B cell (primary cell): ENCODE measurements around the gene CHRNA4. TPM values are rescaled to one million over a fixed set of nuclear protein-coding genes. Genes with fewer than 3 reads are reported as not detected.

Experiments used
- ATAC-seq: fragments of 200-7000 bp; cut with Tn5 transposase; one replicate; pipeline ENCODE4 v1.10.0; 2021; ENCODE audit warnings: low read depth, mild to moderate bottlenecking, moderate number of reproducible peaks, moderate library complexity
- CTCF ChIA-PET: fragments of 350-600 bp; sonication (Branson Sonifier 250); formaldehyde crosslinking; loops from one replicate; lab custom pipeline; 2021; ENCODE audit warnings: antibody characterized with exemption, inconsistent platforms; lab: Charles Lee
- POLR2A ChIA-PET: fragments of 350-600 bp; sonication (Branson Sonifier 250); formaldehyde crosslinking; loops from one replicate; lab custom pipeline; 2021; ENCODE audit warnings: antibody characterized with exemption; lab: Charles Lee
- DNase-seq: peaks from one replicate; pipeline ENCODE4 v3.0.0; 2013
- H2AFZ ChIP-seq: 2 replicates; pipeline ENCODE4 v1.6.1; 2012; ENCODE audit warnings: mild to moderate bottlenecking, low read depth, low read length; ENCODE audit not compliant: insufficient read depth, poor library complexity, severe bottlenecking
- H3K27ac ChIP-seq, 2 donors: 1 replicate in 1 of 2; 2 replicates in 1 of 2; pipeline ENCODE4 v1.5.1; 2012 to 2013; ENCODE audit warnings: low read length in 2 of 2, mild to moderate bottlenecking in 2 of 2, moderate library complexity in 1 of 2
- H3K27me3 ChIP-seq, 4 experiments: fragments of 200-600 bp in 1 of 4; sonication (generic) in 1 of 4; replicated peaks in 1 of 4; 1 replicate in 2 of 4; 2 replicates in 2 of 4; pipeline versions ENCODE4 v1.6.1 to v1.7.0; 2013 to 2016; ENCODE audit warnings: low read length in 3 of 4, mild to moderate bottlenecking in 2 of 4, mixed read lengths in 1 of 4, moderate library complexity in 1 of 4; ENCODE audit not compliant: insufficient read depth in 4 of 4, control insufficient read depth in 3 of 4; ENCODE audit errors: control extremely low read depth in 1 of 4
- H3K36me3 ChIP-seq, 2 experiments: replicated peaks in 1 of 2; 1 replicate in 1 of 2; 2 replicates in 1 of 2; pipeline versions ENCODE4 v1.6.1 to v1.7.1; 2013; ENCODE audit warnings: low read length in 1 of 2; ENCODE audit not compliant: insufficient read depth in 2 of 2, control insufficient read depth in 1 of 2; ENCODE audit errors: control extremely low read depth in 1 of 2, extremely low read depth in 1 of 2
- H3K4me1 ChIP-seq, 2 donors: fragments of 200-600 bp in 1 of 2; sonication (generic) in 1 of 2; 1 replicate in 1 of 2; 2 replicates in 1 of 2; pipeline versions ENCODE4 v1.5.1 to v1.6.1; 2013 to 2017; ENCODE audit warnings: low read length in 2 of 2; ENCODE audit not compliant: control insufficient read depth in 2 of 2, insufficient read depth in 2 of 2
- H3K4me2 ChIP-seq: replicated peaks from 2 replicates; pipeline ENCODE3; 2012; ENCODE audit warnings: mild to moderate bottlenecking, low read depth, low read length; ENCODE audit not compliant: poor library complexity, severe bottlenecking
- H3K4me3 ChIP-seq, 5 experiments: fragments of 200-600 bp in 1 of 5; sonication (generic) in 1 of 5; 1 replicate in 3 of 5; 2 replicates in 2 of 5; pipeline versions ENCODE4 v1.5.1 to v1.7.0; 2011 to 2016; ENCODE audit warnings: low read length in 4 of 5, mild to moderate bottlenecking in 4 of 5, low read depth in 2 of 5, control low read depth in 1 of 5, moderate library complexity in 1 of 5; ENCODE audit not compliant: insufficient read depth in 1 of 5; ENCODE audit errors: control extremely low read depth in 1 of 5, extremely low read depth in 1 of 5
- H3K79me2 ChIP-seq: fragments of 200-600 bp; sonication (generic); one replicate; pipeline ENCODE4 v1.6.0; 2016; ENCODE audit warnings: low read length; ENCODE audit not compliant: control insufficient read depth, insufficient read depth
- H3K9ac ChIP-seq: fragments of 200-600 bp; sonication (generic); 2 replicates; pipeline ENCODE4 v1.6.1; 2017; ENCODE audit warnings: mild to moderate bottlenecking, low read length, moderate library complexity
- H3K9me3 ChIP-seq, 3 donors: one replicate each; pipeline versions ENCODE4 v1.6.1 to v1.7.1; 2013; ENCODE audit warnings: low read length in 2 of 3; ENCODE audit not compliant: control insufficient read depth in 2 of 3, insufficient read depth in 1 of 3; ENCODE audit errors: control extremely low read depth in 1 of 3
- H4K20me1 ChIP-seq: 2 replicates; pipeline ENCODE4 v1.6.0; 2012; ENCODE audit warnings: mild to moderate bottlenecking, low read length; ENCODE audit not compliant: insufficient read depth, control insufficient read depth, poor library complexity, severe bottlenecking
- H3K27ac Mint-ChIP-seq: one replicate; pipeline ENCODE4 v1.8.0; 2021; ENCODE audit warnings: mixed read lengths
- H3K27me3 Mint-ChIP-seq: one replicate; pipeline ENCODE4 v1.8.0; 2021; ENCODE audit warnings: mixed read lengths
- H3K4me1 Mint-ChIP-seq: one replicate; pipeline ENCODE4 v1.8.0; 2021; ENCODE audit warnings: mixed read lengths
- H3K4me3 Mint-ChIP-seq: one replicate; pipeline ENCODE4 v1.8.0; 2021; ENCODE audit warnings: mixed read lengths
- H3K9me3 Mint-ChIP-seq: one replicate; pipeline ENCODE4 v1.8.0; 2022; ENCODE audit warnings: mixed read lengths; ENCODE audit not compliant: insufficient read depth
- EZH2 ChIP-seq: IDR thresholded peaks from 2 replicates; pipeline ENCODE4 v1.6.1; 2012; ENCODE audit warnings: borderline replicate concordance, low read depth, mild to moderate bottlenecking, moderate library complexity, low read length; ENCODE audit not compliant: insufficient read depth, poor library complexity, severe bottlenecking
- WGBS: methylation state at CpG from one replicate; pipeline ENCODE4 v1.1.5; 2013; ENCODE audit warnings: missing lambda C conversion rate; ENCODE audit not compliant: insufficient coverage; 5-methylcytosine and 5-hydroxymethylcytosine counted together
- intact Hi-C: fragments of 100-400 bp; cut with micrococcal nuclease; formaldehyde crosslinking; loops from one replicate; pipeline ENCODE4 v1.10.0; 2022
- polyA plus RNA-seq: library from polyadenylated mRNA; depleted of rRNA; stranded (reverse); fragments of >200 nt; gene quantifications from 2 replicates; pipeline ENCODE4 v1.2.3, GENCODE V29; 2012
- total RNA-seq, 2 donors: library from RNA; stranded (reverse); fragments of 120-200 nt in 1 of 2; gene quantifications; 1 replicate in 1 of 2; 2 replicates in 1 of 2; pipeline versions ENCODE4 v1.2.3 to v1.2.4, GENCODE V29; 2013 to 2022
- TF ChIP-seq, protein P1 (sequence below): fragments of 200-600 bp; IDR thresholded peaks from one replicate; pipeline ENCODE4 v1.8.0; 2022; ENCODE audit warnings: antibody characterized with exemption, mild to moderate bottlenecking

CHRNA4 gene
- total and polyA plus RNA-seq, 2 donors (not counting 1 experiment from before 2014, with no cell fraction given): not detected

DNA sequence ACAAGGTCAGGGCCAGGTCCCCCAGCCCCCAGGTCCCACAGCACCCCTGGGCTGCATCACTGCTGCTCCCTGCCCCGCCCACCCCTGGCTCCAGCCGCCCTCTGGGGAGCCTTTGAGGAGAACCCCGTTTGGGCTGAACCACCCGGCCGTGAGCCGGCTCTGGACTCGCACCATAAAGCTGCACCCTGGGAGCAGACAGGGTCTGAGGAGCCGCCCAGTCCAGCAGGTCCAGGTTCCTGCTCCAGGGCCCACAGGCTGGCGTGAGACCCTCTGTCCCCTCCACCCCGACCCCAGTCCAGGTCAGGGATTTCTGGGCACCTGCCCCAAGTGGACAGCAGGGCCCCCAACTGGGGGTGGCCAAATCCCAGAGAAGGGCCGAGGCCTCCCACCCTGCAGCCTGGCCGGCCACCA is 8.3 kb downstream of the CHRNA4 start:
- no peaks in the 10 kb centered on the region for H3K79me2 ChIP-seq
- no peak overlapping the region for H2AFZ ChIP-seq
- CTCF ChIA-PET: no interaction called here

DNA sequence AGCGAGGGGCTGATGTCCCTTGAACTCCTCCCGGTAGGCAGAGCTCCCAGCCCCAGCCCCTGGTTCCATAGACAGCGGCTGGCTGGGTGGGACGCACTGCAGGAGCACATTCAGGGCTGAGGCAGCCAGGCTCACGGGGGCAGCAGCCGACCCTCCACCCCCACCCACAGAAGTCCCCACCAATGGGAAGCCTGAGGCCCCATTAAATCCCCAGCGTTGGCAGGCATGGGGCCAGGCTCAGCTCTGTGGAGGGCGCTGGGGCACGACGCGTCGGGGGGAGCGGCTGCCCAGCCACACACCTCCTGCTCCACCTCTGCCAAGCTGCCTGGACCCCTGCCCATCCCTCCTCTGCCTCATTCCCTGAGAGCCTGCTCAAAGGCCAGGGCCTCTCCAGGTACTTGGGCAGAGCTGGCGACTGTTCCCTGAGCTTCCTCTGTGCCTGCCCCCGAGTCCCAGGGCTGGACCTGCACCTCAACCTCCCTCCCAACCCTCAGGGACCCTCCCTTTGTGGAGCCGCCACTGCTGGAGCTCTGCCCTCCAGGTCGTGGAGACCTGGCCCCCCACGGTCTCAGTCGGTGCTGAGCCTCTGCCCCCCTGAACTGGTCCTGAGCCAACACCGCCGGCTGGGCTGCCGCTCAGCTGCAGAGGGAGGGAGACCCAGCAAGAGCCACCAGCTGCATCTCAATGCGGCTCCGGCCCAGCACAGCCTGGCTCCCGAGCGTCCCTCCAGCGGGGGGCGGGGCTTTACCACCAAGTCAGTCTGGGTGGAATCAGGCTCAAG is 9.1 kb downstream of the CHRNA4 start:
- ChIA-PET CTCF (no interaction called here), POLR2A (no interaction called here)
- no peak overlapping the region for H2AFZ ChIP-seq
- TF ChIP-seq, protein P1, sequence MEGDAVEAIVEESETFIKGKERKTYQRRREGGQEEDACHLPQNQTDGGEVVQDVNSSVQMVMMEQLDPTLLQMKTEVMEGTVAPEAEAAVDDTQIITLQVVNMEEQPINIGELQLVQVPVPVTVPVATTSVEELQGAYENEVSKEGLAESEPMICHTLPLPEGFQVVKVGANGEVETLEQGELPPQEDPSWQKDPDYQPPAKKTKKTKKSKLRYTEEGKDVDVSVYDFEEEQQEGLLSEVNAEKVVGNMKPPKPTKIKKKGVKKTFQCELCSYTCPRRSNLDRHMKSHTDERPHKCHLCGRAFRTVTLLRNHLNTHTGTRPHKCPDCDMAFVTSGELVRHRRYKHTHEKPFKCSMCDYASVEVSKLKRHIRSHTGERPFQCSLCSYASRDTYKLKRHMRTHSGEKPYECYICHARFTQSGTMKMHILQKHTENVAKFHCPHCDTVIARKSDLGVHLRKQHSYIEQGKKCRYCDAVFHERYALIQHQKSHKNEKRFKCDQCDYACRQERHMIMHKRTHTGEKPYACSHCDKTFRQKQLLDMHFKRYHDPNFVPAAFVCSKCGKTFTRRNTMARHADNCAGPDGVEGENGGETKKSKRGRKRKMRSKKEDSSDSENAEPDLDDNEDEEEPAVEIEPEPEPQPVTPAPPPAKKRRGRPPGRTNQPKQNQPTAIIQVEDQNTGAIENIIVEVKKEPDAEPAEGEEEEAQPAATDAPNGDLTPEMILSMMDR: no peak
- TF ChIP-seq EZH2: no peak
- intact Hi-C loops: no loop called here
- no peak overlapping the region for H3K27ac Mint-ChIP-seq
- WGBS: 53% methylated on average over 28 of the region's 28 CpGs
- H3K27ac ChIP-seq: no peak overlapping the region
- peaks cover 0 to 5% (median 2%) of the 10 kb centered on the region in 4 experiments for H3K27me3 ChIP-seq
- no peak overlapping the region for H3K4me3 ChIP-seq
- no peaks in the 10 kb centered on the region for H3K4me1 ChIP-seq
- H3K9me3 Mint-ChIP-seq: peaks cover 5% of the 10 kb centered on the region
- DNase-seq (no peak), ATAC-seq (no peak)
- H3K9me3 ChIP-seq: peaks cover 0 to 18% (median 0%) of the 10 kb centered on the region in 3 donors
- H3K4me2 ChIP-seq: no peak overlapping the region
- no peaks in the 10 kb centered on the region for H3K79me2 ChIP-seq
- H4K20me1 ChIP-seq: no peaks in the 10 kb centered on the region
- H3K4me1 Mint-ChIP-seq: no peaks in the 10 kb centered on the region
- H3K9ac ChIP-seq: no peak overlapping the region
- no peaks in the 10 kb centered on the region for H3K36me3 ChIP-seq
- H3K4me3 Mint-ChIP-seq: no peak overlapping the region
- H3K27me3 Mint-ChIP-seq: no peaks in the 10 kb centered on the region

More for the DNA sequence above, 8.3 kb downstream of the CHRNA4 start:
- Histone ChIP-seq H3K27ac (no peak overlapping the region), H3K27me3 (peaks cover 0 to 5% (median 2%) of the 10 kb centered on the region in 4 experiments), H3K4me2 (no peak overlapping the region), H3K9ac (no peak overlapping the region), H3K4me1 (no peaks in the 10 kb centered on the region), H3K36me3 (no peaks in the 10 kb centered on the region), H4K20me1 (no peaks in the 10 kb centered on the region), H3K9me3 (peaks cover 0 to 18% (median 0%) of the 10 kb centered on the region in 3 donors), H3K4me3 (no peak overlapping the region)
- no peak overlapping the region for H3K4me3 Mint-ChIP-seq
- no peak for TF ChIP-seq EZH2
- TF ChIP-seq, protein P1: no peak
- intact Hi-C loops: no loop called here
- DNase-seq (no peak), ATAC-seq (no peak)
- H3K9me3 Mint-ChIP-seq: peaks cover 5% of the 10 kb centered on the region
- POLR2A ChIA-PET: no interaction called here
- H3K27me3 Mint-ChIP-seq: no peaks in the 10 kb centered on the region
- WGBS: 59% methylated on average over 12 of the region's 12 CpGs
- no peak overlapping the region for H3K27ac Mint-ChIP-seq
- H3K4me1 Mint-ChIP-seq: no peaks in the 10 kb centered on the region
